Middle frontal gyrus (tissue), 1 donor: ENCODE results near the gene UBASH3B.
"Not testable (repeated sequence)": the region's sequence is repeated elsewhere in the genome, so short reads cannot be mapped to it uniquely, and the experiment has no call there.

Experiments used
- DNase-seq: peaks from one replicate; pipeline ENCODE4 v3.0.0-alpha.2; 2015; ENCODE audit warnings: low spot score; ENCODE audit errors: extremely low spot score

The UBASH3B gene

GRCh38 chr11:122808478-122808869, 153.0 kb downstream of the UBASH3B start:
- no peak for DNase-seq

- DNase-seq: no peak
Observed at GRCh38 chr11:122809866-122810265, 154.3 kb downstream of the UBASH3B start.

GRCh38 chr11:122811721-122812120, 156.2 kb downstream of the UBASH3B start:
- no peak for DNase-seq

- DNase-seq: no peak
Observed at GRCh38 chr11:122812638-122813037, 157.1 kb downstream of the UBASH3B start.

GRCh38 chr11:122813176-122813893, 157.8 kb downstream of the UBASH3B start:
- DNase-seq: no peak

- no peak for DNase-seq
Observed at GRCh38 chr11:122813894-122814270, 158.4 kb downstream of the UBASH3B start.

- DNase-seq: no peak
Observed at GRCh38 chr11:122814401-122814800, 158.9 kb downstream of the UBASH3B start.

GRCh38 chr11:122815900-122816299, 160.4 kb downstream of the UBASH3B start:
- DNase-seq: no peak

GRCh38 chr11:122816761-122817520, 161.4 kb downstream of the UBASH3B start:
- DNase-seq: no peak

GRCh38 chr11:122820158-122820557, 164.6 kb downstream of the UBASH3B start:
- DNase-seq: no peak

- DNase-seq: no peak
Observed at GRCh38 chr11:122821169-122821568, 165.6 kb downstream of the UBASH3B start.

GRCh38 chr11:122822241-122822640, 166.7 kb downstream of the UBASH3B start:
- DNase-seq: no peak

GRCh38 chr11:122823564-122823963, 168.0 kb downstream of the UBASH3B start:
- no peak for DNase-seq

- not testable (repeated sequence) for DNase-seq
Observed at GRCh38 chr11:122829371-122829770, 173.8 kb downstream of the UBASH3B start.

- not testable (repeated sequence) for DNase-seq
Observed at GRCh38 chr11:122832297-122832696, 176.8 kb downstream of the UBASH3B start.

GRCh38 chr11:122832721-122833470, 177.4 kb downstream of the UBASH3B start:
- DNase-seq: no peak

- no peak for DNase-seq
Observed at GRCh38 chr11:122833846-122834464, 178.4 kb downstream of the UBASH3B start.

- no peak for DNase-seq
Observed at GRCh38 chr11:122836916-122837315, 181.4 kb downstream of the UBASH3B start.

GRCh38 chr11:122837528-122838346, 182.2 kb downstream of the UBASH3B start:
- no peak for DNase-seq

GRCh38 chr11:122843281-122844141, 188.0 kb downstream of the UBASH3B start:
- no peak for DNase-seq
